GM23338 (cell line): ENCODE data around the gene SCN1B. TPM values are rescaled to one million over a fixed set of nuclear protein-coding genes. Genes with fewer than 3 reads are reported as not detected.
A peak's percentile ranks its signal among the peaks of the same experiment; 100 is the strongest.

Experiments
- ATAC-seq: fragments of 200-7000 bp; cut with Tn5 transposase; 3 replicates; pipeline ENCODE4 v1.9.1; 2020
- DNase-seq: peaks from one replicate; pipeline ENCODE4 v3.0.0-alpha.2; 2015; ENCODE audit warnings: low spot score
- H2AFZ ChIP-seq: fragments of 200-600 bp; sonication (generic); 2 replicates; pipeline ENCODE4 v1.8.0; 2016; ENCODE audit warnings: antibody characterized with exemption, mild to moderate bottlenecking, moderate library complexity
- H3F3A ChIP-seq: fragments of 200-600 bp; sonication (generic); replicated peaks from 2 replicates; pipeline ENCODE4 v1.8.0; 2017; ENCODE audit warnings: antibody characterized with exemption, mixed run types, low read depth
- H3K27ac ChIP-seq: fragments of 200-600 bp; sonication (generic); 2 replicates; pipeline ENCODE4 v1.6.1; 2016; ENCODE audit warnings: low read depth
- H3K27me3 ChIP-seq: fragments of 200-600 bp; sonication (generic); 2 replicates; pipeline ENCODE4 v1.8.0; 2016; ENCODE audit warnings: mild to moderate bottlenecking, mixed run types, moderate library complexity; ENCODE audit not compliant: insufficient read depth
- H3K36me3 ChIP-seq: fragments of 200-600 bp; sonication (generic); 2 replicates; pipeline ENCODE4 v1.8.0; 2016; ENCODE audit warnings: mild to moderate bottlenecking; ENCODE audit not compliant: insufficient read depth
- H3K4me1 ChIP-seq: fragments of 200-600 bp; sonication (generic); 2 replicates; pipeline ENCODE4 v1.8.0; 2016; ENCODE audit warnings: mild to moderate bottlenecking, moderate library complexity; ENCODE audit not compliant: insufficient read depth
- H3K4me2 ChIP-seq: fragments of 200-600 bp; sonication (generic); 2 replicates; pipeline ENCODE4 v1.7.1; 2017; ENCODE audit warnings: mixed run types
- H3K4me3 ChIP-seq: fragments of 200-600 bp; sonication (generic); 2 replicates; pipeline ENCODE4 v1.6.1; 2016; ENCODE audit warnings: mixed run types
- H3K79me2 ChIP-seq: fragments of 200-600 bp; sonication (generic); replicated peaks from 2 replicates; pipeline ENCODE4 v1.8.0; 2017; ENCODE audit warnings: mild to moderate bottlenecking; ENCODE audit not compliant: insufficient read depth
- H3K9me2 ChIP-seq: fragments of 200-600 bp; sonication (generic); 2 replicates; pipeline ENCODE4 v1.8.0; 2017; ENCODE audit not compliant: insufficient read depth
- H4K20me1 ChIP-seq: fragments of 200-600 bp; sonication (generic); replicated peaks from 2 replicates; pipeline ENCODE4 v1.8.0; 2017; ENCODE audit warnings: mild to moderate bottlenecking; ENCODE audit not compliant: insufficient read depth
- H3K27ac Mint-ChIP-seq: 2 replicates; pipeline ENCODE4 v1.8.0; 2020; ENCODE audit warnings: inconsistent platforms, mild to moderate bottlenecking, moderate library complexity, mixed read lengths
- H3K27me3 Mint-ChIP-seq: 3 replicates; pipeline ENCODE4 v1.8.0; 2022; ENCODE audit warnings: low read depth, mild to moderate bottlenecking, moderate library complexity, mixed read lengths, inconsistent platforms; ENCODE audit not compliant: insufficient read depth, poor library complexity
- H3K36me3 Mint-ChIP-seq: 3 replicates; pipeline ENCODE4 v1.8.0; 2021; ENCODE audit warnings: low read depth, mild to moderate bottlenecking, inconsistent platforms, moderate library complexity, mixed read lengths
- H3K4me1 Mint-ChIP-seq: 3 replicates; pipeline ENCODE4 v1.8.0; 2020; ENCODE audit warnings: mild to moderate bottlenecking, inconsistent platforms, mixed read lengths
- H3K4me3 Mint-ChIP-seq: 3 replicates; pipeline ENCODE4 v1.8.0; 2021; ENCODE audit warnings: moderate library complexity, mild to moderate bottlenecking, inconsistent platforms, mixed read lengths
- H3K9me3 Mint-ChIP-seq: 3 replicates; pipeline ENCODE4 v1.8.0; 2020; ENCODE audit warnings: moderate library complexity, mild to moderate bottlenecking, inconsistent platforms, mixed read lengths
- CREB1 ChIP-seq: fragments of 250-450 bp; sonication (Bioruptor Pico); IDR thresholded peaks from 2 replicates; pipeline ENCODE4 v1.5.0; 2020; ENCODE audit warnings: low read depth, mild to moderate bottlenecking, moderate library complexity
- EZH2 ChIP-seq: fragments of 200-600 bp; sonication (generic); IDR thresholded peaks from one replicate; pipeline ENCODE4 v1.8.0; 2017; ENCODE audit warnings: antibody characterized with exemption, mild to moderate bottlenecking, low read depth; ENCODE audit not compliant: unreplicated experiment
- EZH2phosphoT487 ChIP-seq: fragments of 200-600 bp; sonication (generic); IDR thresholded peaks from one replicate; pipeline ENCODE4 v1.8.1; 2018; ENCODE audit warnings: antibody characterized with exemption; ENCODE audit not compliant: unreplicated experiment
- JUNB ChIP-seq: IDR thresholded peaks from one replicate; pipeline ENCODE4 v1.6.1; 2016; ENCODE audit warnings: antibody characterized with exemption; ENCODE audit not compliant: unreplicated experiment
- NANOG ChIP-seq: IDR thresholded peaks from 2 replicates; pipeline ENCODE4 v1.6.1; 2016; ENCODE audit warnings: antibody characterized with exemption, borderline replicate concordance
- polyA plus RNA-seq: library from polyadenylated mRNA; unstranded; fragments of >200 nt; fragmentation: Nextera tagmentation; extraction: Ambion mirVana; gene quantifications from 2 replicates; pipeline ENCODE4 v1.2.1, GENCODE V29; 2016
- total RNA-seq: library from RNA; depleted of rRNA; stranded (reverse); fragments of >200 nt; shearing (Covaris generic); gene quantifications from 2 replicates; pipeline ENCODE4 v1.2.3, GENCODE V29; 2014
- TF ChIP-seq, protein P1 (sequence below): IDR thresholded peaks from 2 replicates; pipeline ENCODE4 v1.6.1; 2016; ENCODE audit warnings: antibody characterized with exemption
- TF ChIP-seq, protein P2 (sequence below): fragments of 250-450 bp; sonication (Bioruptor Pico); IDR thresholded peaks from 2 replicates; pipeline ENCODE4 v1.5.0; 2020; ENCODE audit warnings: mild to moderate bottlenecking, moderate library complexity

SCN1B gene
- total and polyA plus RNA-seq, 2 experiments from 2014 or later: 1.7 to 4.8 TPM

DNA sequence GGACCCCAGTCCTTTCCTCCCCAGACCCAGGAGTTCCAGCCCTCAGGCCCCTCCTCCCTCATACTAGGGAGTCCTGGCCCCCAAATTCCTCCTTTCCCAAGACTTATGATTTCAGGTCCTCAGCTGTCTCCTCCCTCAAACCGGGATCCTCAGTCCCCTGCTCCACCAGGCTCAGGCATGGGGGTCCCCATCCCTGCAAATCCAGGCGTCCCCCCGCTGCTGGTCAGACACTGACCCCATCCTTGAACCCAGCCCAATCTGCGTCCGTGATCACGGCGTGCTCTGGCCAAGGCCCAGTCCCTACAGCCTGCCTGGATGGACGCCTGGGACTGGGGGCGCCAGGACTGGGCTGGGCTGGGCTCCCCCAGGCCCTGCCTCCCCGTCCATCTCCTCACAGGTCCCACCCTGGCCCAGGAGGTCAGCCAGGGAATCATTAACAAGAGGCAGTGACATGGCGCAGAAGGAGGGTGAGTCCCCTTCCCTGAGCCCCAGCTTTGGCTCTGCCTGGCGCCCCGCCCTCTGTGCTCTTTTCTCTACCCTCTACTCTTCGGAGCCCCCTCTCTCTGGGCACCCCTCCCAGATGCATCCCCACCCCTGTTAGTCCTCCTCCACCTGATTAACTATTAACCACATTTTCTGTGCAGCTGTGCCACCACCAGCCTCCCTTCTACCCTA is 11.9 kb downstream of the SCN1B start:
- peak overlapping the region; percentile 94 for H3K4me2 ChIP-seq
- DNase-seq (no peak), ATAC-seq (no peak)
- peaks cover 17% of the 10 kb centered on the region; the same call in 1 of the 2 replicates for H3K79me2 ChIP-seq
- H3K27me3 ChIP-seq: no peaks in the 10 kb centered on the region
- Mint-ChIP-seq H3K27ac (peak overlapping the region; percentile 92), H3K36me3 (no peaks in the 10 kb centered on the region; the same call in 2 of the 3 replicates), H3K9me3 (no peaks in the 10 kb centered on the region), H3K4me1 (peaks cover 50% of the 10 kb centered on the region), H3K4me3 (peak overlapping the region; percentile 74), H3K27me3 (peaks cover 8% of the 10 kb centered on the region)
- peaks cover 44% of the 10 kb centered on the region for H3K4me1 ChIP-seq
- peaks cover 11% of the 10 kb centered on the region; the same call in 1 of the 2 replicates for H3F3A ChIP-seq
- H3K36me3 ChIP-seq: no peaks in the 10 kb centered on the region
- no peaks in the 10 kb centered on the region for H3K9me2 ChIP-seq
- no peaks in the 10 kb centered on the region; the same call in 1 of the 2 replicates for H4K20me1 ChIP-seq
- H3K4me3 ChIP-seq: peak overlapping the region; percentile 74
- no peak for TF ChIP-seq JUNB
- TF ChIP-seq, protein P1, sequence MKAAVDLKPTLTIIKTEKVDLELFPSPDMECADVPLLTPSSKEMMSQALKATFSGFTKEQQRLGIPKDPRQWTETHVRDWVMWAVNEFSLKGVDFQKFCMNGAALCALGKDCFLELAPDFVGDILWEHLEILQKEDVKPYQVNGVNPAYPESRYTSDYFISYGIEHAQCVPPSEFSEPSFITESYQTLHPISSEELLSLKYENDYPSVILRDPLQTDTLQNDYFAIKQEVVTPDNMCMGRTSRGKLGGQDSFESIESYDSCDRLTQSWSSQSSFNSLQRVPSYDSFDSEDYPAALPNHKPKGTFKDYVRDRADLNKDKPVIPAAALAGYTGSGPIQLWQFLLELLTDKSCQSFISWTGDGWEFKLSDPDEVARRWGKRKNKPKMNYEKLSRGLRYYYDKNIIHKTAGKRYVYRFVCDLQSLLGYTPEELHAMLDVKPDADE: no peak
- H3K27ac ChIP-seq: peak overlapping the region; percentile 66; the same call in 1 of the 2 replicates
- H2AFZ ChIP-seq: no peak overlapping the region

DNA sequence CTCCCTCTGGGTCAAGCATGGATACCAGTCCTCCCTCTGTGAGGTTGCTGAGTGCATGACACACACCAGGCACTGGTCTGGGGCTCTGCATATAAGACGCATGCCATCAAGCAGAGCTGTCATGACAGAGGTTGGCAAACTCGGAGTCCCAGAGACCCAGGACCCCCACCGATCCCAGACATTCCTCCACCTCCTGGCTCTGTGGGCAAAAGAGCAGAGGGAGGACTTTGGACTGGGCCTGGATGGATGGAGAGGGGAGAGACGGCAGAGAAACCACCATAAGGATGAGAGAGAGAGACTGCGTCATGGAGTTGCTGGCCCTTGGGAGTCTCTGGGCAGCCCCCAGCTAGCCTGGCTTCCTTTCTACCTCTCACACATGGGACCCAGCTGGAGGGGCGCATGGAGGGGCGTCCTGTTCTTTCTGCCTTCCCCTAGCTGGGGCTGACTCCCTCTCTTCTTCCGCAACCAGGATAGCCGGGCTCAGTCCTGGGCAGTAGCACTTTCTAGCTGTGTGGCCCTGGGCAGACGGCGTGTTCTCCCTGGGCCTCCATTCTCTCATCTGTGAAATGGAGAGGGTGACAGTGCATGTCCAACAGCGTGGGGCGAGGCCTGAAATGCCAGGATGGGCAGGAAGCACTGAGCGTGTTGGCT is 12.8 kb downstream of the SCN1B start:
- Histone ChIP-seq H3F3A (peaks cover 11% of the 10 kb centered on the region; the same call in 1 of the 2 replicates), H3K36me3 (no peaks in the 10 kb centered on the region), H2AFZ (no peak overlapping the region), H3K4me1 (peaks cover 44% of the 10 kb centered on the region), H3K79me2 (peaks cover 17% of the 10 kb centered on the region; the same call in 1 of the 2 replicates), H3K27me3 (no peaks in the 10 kb centered on the region), H3K4me2 (peak overlapping the region; percentile 94; the same call in 1 of the 2 replicates), H4K20me1 (no peaks in the 10 kb centered on the region; the same call in 1 of the 2 replicates), H3K27ac (no peak overlapping the region), H3K9me2 (no peaks in the 10 kb centered on the region), H3K4me3 (no peak overlapping the region)
- Mint-ChIP-seq H3K27me3 (peaks cover 12% of the 10 kb centered on the region), H3K4me3 (peak overlapping the region; percentile 74), H3K9me3 (no peaks in the 10 kb centered on the region), H3K36me3 (no peaks in the 10 kb centered on the region; the same call in 2 of the 3 replicates), H3K4me1 (peaks cover 50% of the 10 kb centered on the region), H3K27ac (no peak overlapping the region)
- ATAC-seq (no peak), DNase-seq (no peak)
- TF ChIP-seq NANOG (no peak), EZH2phosphoT487 (no peak), JUNB (no peak), CREB1 (CRISPR knock-in tag) (no peak), EZH2 (no peak)
- TF ChIP-seq, protein P1: no peak
- TF ChIP-seq, protein P2, sequence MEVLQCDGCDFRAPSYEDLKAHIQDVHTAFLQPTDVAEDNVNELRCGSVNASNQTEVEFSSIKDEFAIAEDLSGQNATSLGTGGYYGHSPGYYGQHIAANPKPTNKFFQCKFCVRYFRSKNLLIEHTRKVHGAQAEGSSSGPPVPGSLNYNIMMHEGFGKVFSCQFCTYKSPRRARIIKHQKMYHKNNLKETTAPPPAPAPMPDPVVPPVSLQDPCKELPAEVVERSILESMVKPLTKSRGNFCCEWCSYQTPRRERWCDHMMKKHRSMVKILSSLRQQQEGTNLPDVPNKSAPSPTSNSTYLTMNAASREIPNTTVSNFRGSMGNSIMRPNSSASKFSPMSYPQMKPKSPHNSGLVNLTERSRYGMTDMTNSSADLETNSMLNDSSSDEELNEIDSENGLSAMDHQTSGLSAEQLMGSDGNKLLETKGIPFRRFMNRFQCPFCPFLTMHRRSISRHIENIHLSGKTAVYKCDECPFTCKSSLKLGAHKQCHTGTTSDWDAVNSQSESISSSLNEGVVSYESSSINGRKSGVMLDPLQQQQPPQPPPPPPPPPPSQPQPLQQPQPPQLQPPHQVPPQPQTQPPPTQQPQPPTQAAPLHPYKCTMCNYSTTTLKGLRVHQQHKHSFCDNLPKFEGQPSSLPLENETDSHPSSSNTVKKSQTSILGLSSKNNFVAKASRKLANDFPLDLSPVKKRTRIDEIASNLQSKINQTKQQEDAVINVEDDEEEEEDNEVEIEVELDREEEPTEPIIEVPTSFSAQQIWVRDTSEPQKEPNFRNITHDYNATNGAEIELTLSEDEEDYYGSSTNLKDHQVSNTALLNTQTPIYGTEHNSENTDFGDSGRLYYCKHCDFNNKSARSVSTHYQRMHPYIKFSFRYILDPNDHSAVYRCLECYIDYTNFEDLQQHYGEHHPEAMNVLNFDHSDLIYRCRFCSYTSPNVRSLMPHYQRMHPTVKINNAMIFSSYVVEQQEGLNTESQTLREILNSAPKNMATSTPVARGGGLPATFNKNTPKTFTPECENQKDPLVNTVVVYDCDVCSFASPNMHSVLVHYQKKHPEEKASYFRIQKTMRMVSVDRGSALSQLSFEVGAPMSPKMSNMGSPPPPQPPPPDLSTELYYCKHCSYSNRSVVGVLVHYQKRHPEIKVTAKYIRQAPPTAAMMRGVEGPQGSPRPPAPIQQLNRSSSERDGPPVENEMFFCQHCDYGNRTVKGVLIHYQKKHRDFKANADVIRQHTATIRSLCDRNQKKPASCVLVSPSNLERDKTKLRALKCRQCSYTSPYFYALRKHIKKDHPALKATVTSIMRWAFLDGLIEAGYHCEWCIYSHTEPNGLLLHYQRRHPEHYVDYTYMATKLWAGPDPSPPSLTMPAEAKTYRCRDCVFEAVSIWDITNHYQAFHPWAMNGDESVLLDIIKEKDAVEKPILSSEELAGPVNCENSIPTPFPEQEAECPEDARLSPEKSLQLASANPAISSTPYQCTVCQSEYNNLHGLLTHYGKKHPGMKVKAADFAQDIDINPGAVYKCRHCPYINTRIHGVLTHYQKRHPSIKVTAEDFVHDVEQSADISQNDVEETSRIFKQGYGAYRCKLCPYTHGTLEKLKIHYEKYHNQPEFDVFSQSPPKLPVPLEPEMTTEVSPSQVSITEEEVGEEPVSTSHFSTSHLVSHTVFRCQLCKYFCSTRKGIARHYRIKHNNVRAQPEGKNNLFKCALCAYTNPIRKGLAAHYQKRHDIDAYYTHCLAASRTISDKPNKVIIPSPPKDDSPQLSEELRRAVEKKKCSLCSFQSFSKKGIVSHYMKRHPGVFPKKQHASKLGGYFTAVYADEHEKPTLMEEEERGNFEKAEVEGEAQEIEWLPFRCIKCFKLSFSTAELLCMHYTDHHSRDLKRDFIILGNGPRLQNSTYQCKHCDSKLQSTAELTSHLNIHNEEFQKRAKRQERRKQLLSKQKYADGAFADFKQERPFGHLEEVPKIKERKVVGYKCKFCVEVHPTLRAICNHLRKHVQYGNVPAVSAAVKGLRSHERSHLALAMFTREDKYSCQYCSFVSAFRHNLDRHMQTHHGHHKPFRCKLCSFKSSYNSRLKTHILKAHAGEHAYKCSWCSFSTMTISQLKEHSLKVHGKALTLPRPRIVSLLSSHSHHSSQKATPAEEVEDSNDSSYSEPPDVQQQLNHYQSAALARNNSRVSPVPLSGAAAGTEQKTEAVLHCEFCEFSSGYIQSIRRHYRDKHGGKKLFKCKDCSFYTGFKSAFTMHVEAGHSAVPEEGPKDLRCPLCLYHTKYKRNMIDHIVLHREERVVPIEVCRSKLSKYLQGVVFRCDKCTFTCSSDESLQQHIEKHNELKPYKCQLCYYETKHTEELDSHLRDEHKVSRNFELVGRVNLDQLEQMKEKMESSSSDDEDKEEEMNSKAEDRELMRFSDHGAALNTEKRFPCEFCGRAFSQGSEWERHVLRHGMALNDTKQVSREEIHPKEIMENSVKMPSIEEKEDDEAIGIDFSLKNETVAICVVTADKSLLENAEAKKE (CRISPR knock-in tag): no peak
